Loucy (cell line): ENCODE results near the gene MYOF.

Experiments
- H2AFZ ChIP-seq: fragments of 200-600 bp; sonication (generic); 2 replicates; pipeline ENCODE4 v1.6.0; 2016; ENCODE audit warnings: antibody characterized with exemption, mild to moderate bottlenecking, low read length, moderate library complexity
- H3F3A ChIP-seq: fragments of 200-600 bp; 2 replicates; pipeline ENCODE4 v1.6.0; 2016; ENCODE audit warnings: antibody characterized with exemption, low read depth, mild to moderate bottlenecking
- H3K27me3 ChIP-seq: fragments of 200-600 bp; sonication (generic); 2 replicates; pipeline ENCODE4 v1.6.1; 2014; ENCODE audit warnings: low read length, mild to moderate bottlenecking; ENCODE audit not compliant: insufficient read depth, poor library complexity, severe bottlenecking
- H3K36me3 ChIP-seq: fragments of 200-600 bp; sonication (generic); 2 replicates; pipeline ENCODE4 v1.6.1; 2016; ENCODE audit warnings: low read length; ENCODE audit not compliant: insufficient read depth
- H3K4me1 ChIP-seq: fragments of 200-600 bp; sonication (generic); 2 replicates; pipeline ENCODE4 v1.5.1; 2014; ENCODE audit warnings: low read length, mild to moderate bottlenecking; ENCODE audit not compliant: insufficient read depth, poor library complexity, severe bottlenecking
- H3K4me2 ChIP-seq: fragments of 200-600 bp; sonication (generic); 2 replicates; pipeline ENCODE4 v1.6.0; 2014; ENCODE audit warnings: antibody characterized with exemption, low read length, low read depth, mild to moderate bottlenecking; ENCODE audit not compliant: poor library complexity, severe bottlenecking
- H3K4me3 ChIP-seq: fragments of 200-600 bp; sonication (generic); 2 replicates; pipeline ENCODE4 v1.5.1; 2014; ENCODE audit warnings: low read length, mild to moderate bottlenecking, mixed read lengths; ENCODE audit not compliant: poor library complexity, severe bottlenecking
- H3K79me2 ChIP-seq: fragments of 200-600 bp; sonication (generic); 2 replicates; pipeline ENCODE4 v1.6.1; 2014; ENCODE audit warnings: low read length; ENCODE audit not compliant: insufficient read depth
- H3K9ac ChIP-seq: fragments of 200-600 bp; sonication (generic); 2 replicates; pipeline ENCODE4 v1.6.0; 2014; ENCODE audit warnings: mild to moderate bottlenecking, low read depth, low read length, moderate library complexity; ENCODE audit not compliant: poor library complexity, severe bottlenecking
- H3K9me2 ChIP-seq: fragments of 200-600 bp; sonication (generic); replicated peaks from 2 replicates; pipeline ENCODE4 v1.6.1; 2016; ENCODE audit warnings: low read depth, low read length, mixed read lengths
- H3K9me3 ChIP-seq: fragments of 200-600 bp; sonication (generic); 2 replicates; pipeline ENCODE4 v1.6.1; 2014; ENCODE audit warnings: mild to moderate bottlenecking, antibody characterized with exemption, low read length, low read depth; ENCODE audit not compliant: insufficient read depth
- H4K20me1 ChIP-seq: fragments of 200-600 bp; sonication (generic); 2 replicates; pipeline ENCODE4 v1.6.0; 2014; ENCODE audit warnings: antibody characterized with exemption, low read length, mild to moderate bottlenecking; ENCODE audit not compliant: insufficient read depth, poor library complexity, severe bottlenecking
- CTCF ChIP-seq: fragments of 200-600 bp; sonication (generic); conservative IDR thresholded peaks from 2 replicates; pipeline ENCODE4 v1.5.1; 2014; ENCODE audit warnings: mild to moderate bottlenecking, antibody characterized with exemption, low read length
- EZH2phosphoT487 ChIP-seq: fragments of 200-600 bp; IDR thresholded peaks from 2 replicates; pipeline ENCODE4 v1.6.1; 2018; ENCODE audit warnings: antibody characterized with exemption, mild to moderate bottlenecking, moderate library complexity, borderline replicate concordance

MYOF gene

GRCh38 chr10:93473804-93474472 is 8.2 kb downstream of the MYOF start:
- Histone ChIP-seq H2AFZ (no peak overlapping the region; the same call in 1 of the 2 replicates), H3K4me3 (no peak overlapping the region), H3K9me2 (no peaks in the 10 kb centered on the region), H3K36me3 (no peaks in the 10 kb centered on the region), H3F3A (no peaks in the 10 kb centered on the region), H3K4me1 (no peaks in the 10 kb centered on the region), H3K79me2 (no peaks in the 10 kb centered on the region), H3K9ac (no peak overlapping the region), H3K4me2 (no peak overlapping the region), H3K9me3 (no peaks in the 10 kb centered on the region), H3K27me3 (no peaks in the 10 kb centered on the region), H4K20me1 (no peaks in the 10 kb centered on the region)
- TF ChIP-seq CTCF = no peak
- TF ChIP-seq EZH2phosphoT487 = no peak

GRCh38 chr10:93473161-93473560 is 9.0 kb downstream of the MYOF start:
- Histone ChIP-seq H3K79me2 (no peaks in the 10 kb centered on the region), H3K4me2 (no peak overlapping the region), H3K9ac (no peak overlapping the region), H3K9me2 (no peaks in the 10 kb centered on the region), H3F3A (no peaks in the 10 kb centered on the region), H4K20me1 (no peaks in the 10 kb centered on the region), H3K36me3 (no peaks in the 10 kb centered on the region), H3K4me1 (no peaks in the 10 kb centered on the region), H3K4me3 (no peak overlapping the region), H3K27me3 (no peaks in the 10 kb centered on the region), H3K9me3 (no peaks in the 10 kb centered on the region), H2AFZ (no peak overlapping the region)
- no peak for TF ChIP-seq EZH2phosphoT487

GRCh38 chr10:93471110-93471651 is 11.0 kb downstream of the MYOF start:
- Histone ChIP-seq H3F3A (no peaks in the 10 kb centered on the region), H3K79me2 (no peaks in the 10 kb centered on the region), H3K4me3 (no peak overlapping the region), H3K9me3 (no peaks in the 10 kb centered on the region), H3K36me3 (no peaks in the 10 kb centered on the region), H3K4me2 (no peak overlapping the region), H2AFZ (no peak overlapping the region), H3K4me1 (no peaks in the 10 kb centered on the region), H4K20me1 (no peaks in the 10 kb centered on the region), H3K9me2 (no peaks in the 10 kb centered on the region), H3K9ac (no peak overlapping the region), H3K27me3 (no peaks in the 10 kb centered on the region)
- TF ChIP-seq CTCF (no peak), EZH2phosphoT487 (no peak)

GRCh38 chr10:93469454-93469853 is 12.7 kb downstream of the MYOF start:
- H3K4me2 ChIP-seq = no peak overlapping the region
- H3K79me2 ChIP-seq = no peaks in the 10 kb centered on the region
- no peak overlapping the region for H3K9ac ChIP-seq
- no peaks in the 10 kb centered on the region for H3K27me3 ChIP-seq
- no peak overlapping the region for H2AFZ ChIP-seq
- no peaks in the 10 kb centered on the region for H3K4me1 ChIP-seq
- no peak for TF ChIP-seq CTCF
- TF ChIP-seq EZH2phosphoT487 = no peak
- no peak overlapping the region for H3K4me3 ChIP-seq
- no peaks in the 10 kb centered on the region for H3K9me3 ChIP-seq
- H3K9me2 ChIP-seq = no peaks in the 10 kb centered on the region
- no peaks in the 10 kb centered on the region for H4K20me1 ChIP-seq
- H3F3A ChIP-seq = no peaks in the 10 kb centered on the region
- no peaks in the 10 kb centered on the region for H3K36me3 ChIP-seq
